Activated T-helper 1 cell treated with anti-CD3 and anti-CD28 coated beads, Interleukin-12 subunit alpha, Interleukin-12 subunit beta, Interleukin-2, Interleukin-4 antibody, amounts not matched to agents 30 ng/mL and 10 ng/mL and 1 ng/mL, durations not matched to agents 14 hours and 24 hours and 36 hours (primary cell): ENCODE results near the gene CDHR1. TPM values are rescaled to one million over a fixed set of nuclear protein-coding genes. Genes with fewer than 3 reads are reported as not detected.
A peak's percentile ranks its signal among the peaks of the same experiment; 100 is the strongest.

Source experiments
- DNase-seq: peaks from one replicate; pipeline ENCODE4 v3.0.0; 2021; ENCODE audit warnings: low spot score
- H3K27ac Mint-ChIP-seq: one replicate; pipeline ENCODE4 v1.8.0; 2021; ENCODE audit warnings: mild to moderate bottlenecking, mixed read lengths
- H3K27me3 Mint-ChIP-seq: one replicate; pipeline ENCODE4 v1.8.0; 2022; ENCODE audit warnings: mild to moderate bottlenecking, moderate library complexity, mixed read lengths; ENCODE audit not compliant: insufficient read depth
- H3K36me3 Mint-ChIP-seq: one replicate; pipeline ENCODE4 v1.8.0; 2021; ENCODE audit warnings: low read depth, mixed read lengths
- H3K4me1 Mint-ChIP-seq: one replicate; pipeline ENCODE4 v1.8.0; 2021; ENCODE audit warnings: low read depth, mixed read lengths
- H3K4me3 Mint-ChIP-seq: one replicate; pipeline ENCODE4 v1.8.0; 2021; ENCODE audit warnings: mild to moderate bottlenecking, moderate library complexity, mixed read lengths
- H3K9me3 Mint-ChIP-seq: one replicate; pipeline ENCODE4 v1.8.0; 2021; ENCODE audit warnings: mixed read lengths
- intact Hi-C: fragments of 100-400 bp; cut with micrococcal nuclease; formaldehyde crosslinking; loops from one replicate; pipeline ENCODE4 v1.15.1; 2024
- total RNA-seq: library from RNA; stranded (reverse); gene quantifications from 2 replicates; pipeline ENCODE4 v1.2.3, GENCODE V29; 2022

CDHR1 gene
- total RNA-seq, 1 donor from 2014 or later, result 0.47 TPM

DNA sequence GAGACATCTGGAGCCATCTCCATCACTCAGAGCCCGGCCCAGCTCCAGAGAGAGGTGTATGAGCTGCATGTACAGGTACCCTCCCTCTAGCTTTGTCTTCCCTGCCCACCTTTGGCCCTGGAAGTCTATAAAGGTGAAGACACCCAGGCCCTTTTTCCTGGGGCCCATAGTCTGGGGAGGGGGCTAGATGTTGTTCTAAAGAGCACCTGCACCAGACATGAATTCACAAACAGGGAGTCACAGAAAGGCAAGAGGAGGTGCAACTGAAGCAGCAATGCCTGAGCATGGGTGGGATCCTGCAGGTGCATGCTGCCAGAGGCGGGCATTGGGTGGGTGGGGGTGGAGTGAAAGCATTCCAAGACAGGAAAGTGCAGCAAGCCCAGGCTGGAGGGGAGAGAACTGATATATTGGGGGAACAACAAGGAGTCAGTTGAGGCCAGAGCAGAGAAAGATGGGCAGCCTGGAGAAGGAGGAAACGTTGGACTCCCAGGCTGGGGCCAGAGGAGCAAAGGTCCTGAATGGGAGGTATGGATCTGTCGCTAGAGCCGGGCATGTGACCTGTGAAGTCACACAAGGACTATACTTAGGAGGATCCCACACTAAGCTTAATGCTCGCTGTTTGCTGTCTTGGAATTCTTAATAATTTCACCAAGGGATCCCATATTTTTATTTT lies 11.7 kb downstream of the CDHR1 start:
- Mint-ChIP-seq H3K27me3 (peaks cover 11% of the 10 kb centered on the region), H3K27ac (no peak overlapping the region), H3K9me3 (no peaks in the 10 kb centered on the region), H3K4me3 (no peak overlapping the region), H3K4me1 (peaks cover 5% of the 10 kb centered on the region), H3K36me3 (no peaks in the 10 kb centered on the region)
- DNase-seq, result no peak
- intact Hi-C loops, result loop anchor here (1.0 kb wide), 1 partner anchor 58 kb away; no protein-coding TSS in a partner anchor

DNA sequence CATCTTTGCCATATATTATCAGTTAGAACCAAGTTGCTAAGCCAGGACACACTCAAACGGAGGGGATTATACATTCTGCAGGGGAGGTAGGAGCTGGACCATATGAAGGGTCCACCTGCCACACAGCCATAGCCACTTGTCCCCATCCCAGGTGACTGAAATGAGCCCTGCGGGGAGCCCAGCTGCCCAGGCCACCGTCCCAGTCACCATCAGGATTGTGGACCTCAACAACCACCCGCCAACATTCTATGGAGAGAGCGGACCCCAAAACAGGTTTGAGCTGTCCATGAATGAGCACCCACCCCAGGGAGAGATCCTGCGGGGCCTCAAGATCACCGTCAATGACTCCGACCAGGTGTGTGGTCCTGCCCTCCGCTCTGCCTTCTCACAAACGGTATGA lies 13.7 kb downstream of the CDHR1 start:
- intact Hi-C loops, result no loop called here
- H3K4me3 Mint-ChIP-seq, result no peak overlapping the region
- peaks cover 16% of the 10 kb centered on the region for H3K27me3 Mint-ChIP-seq
- no peak for DNase-seq
- no peaks in the 10 kb centered on the region for H3K9me3 Mint-ChIP-seq
- peaks cover 5% of the 10 kb centered on the region for H3K4me1 Mint-ChIP-seq
- no peak overlapping the region for H3K27ac Mint-ChIP-seq
- H3K36me3 Mint-ChIP-seq, result no peaks in the 10 kb centered on the region

DNA sequence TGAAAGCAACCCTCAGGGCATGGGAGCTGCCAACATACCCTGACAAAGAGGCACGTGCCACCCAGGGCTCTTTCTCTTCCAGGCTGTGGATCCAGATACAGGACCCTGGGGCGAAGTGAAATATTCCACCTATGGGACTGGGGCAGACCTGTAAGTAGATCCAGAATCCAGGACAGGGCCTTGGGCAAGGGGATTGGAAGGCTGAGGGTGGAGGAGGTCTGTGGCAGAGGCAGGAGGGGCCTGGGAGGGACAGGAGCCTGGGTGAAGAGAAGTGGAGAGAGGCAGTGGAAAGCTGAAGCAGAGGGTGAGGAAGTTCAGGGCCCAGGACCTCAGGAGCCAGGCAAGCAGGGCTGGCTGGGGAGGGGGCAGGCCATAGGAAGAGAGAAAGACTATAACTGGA lies 17.2 kb downstream of the CDHR1 start:
- no peaks in the 10 kb centered on the region for H3K4me1 Mint-ChIP-seq
- no peaks in the 10 kb centered on the region for H3K36me3 Mint-ChIP-seq
- H3K4me3 Mint-ChIP-seq, result no peak overlapping the region
- H3K27ac Mint-ChIP-seq, result no peak overlapping the region
- intact Hi-C loops, result no loop called here
- DNase-seq, result no peak
- peaks cover 16% of the 10 kb centered on the region for H3K27me3 Mint-ChIP-seq
- no peaks in the 10 kb centered on the region for H3K9me3 Mint-ChIP-seq

DNA sequence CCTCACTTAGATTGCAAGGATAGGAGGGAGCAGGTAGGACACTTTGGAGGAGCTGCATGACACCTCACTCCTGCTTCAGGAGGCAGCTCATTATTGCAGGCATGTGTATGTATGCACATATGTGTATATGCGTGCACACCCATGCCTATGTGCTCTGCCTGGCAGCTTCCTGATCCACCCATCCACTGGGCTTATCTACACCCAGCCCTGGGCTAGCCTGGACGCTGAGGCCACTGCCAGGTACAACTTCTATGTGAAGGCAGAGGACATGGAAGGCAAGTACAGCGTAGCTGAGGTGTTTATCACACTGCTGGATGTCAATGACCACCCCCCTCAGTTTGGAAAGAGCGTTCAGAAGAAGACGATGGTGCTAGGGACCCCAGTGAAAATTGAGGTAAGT lies 17.7 kb downstream of the CDHR1 start:
- intact Hi-C loops, result no loop called here
- H3K36me3 Mint-ChIP-seq, result no peaks in the 10 kb centered on the region
- H3K4me3 Mint-ChIP-seq, result no peak overlapping the region
- no peak overlapping the region for H3K27ac Mint-ChIP-seq
- no peaks in the 10 kb centered on the region for H3K4me1 Mint-ChIP-seq
- H3K27me3 Mint-ChIP-seq, result peaks cover 13% of the 10 kb centered on the region
- no peaks in the 10 kb centered on the region for H3K9me3 Mint-ChIP-seq
- no peak for DNase-seq

DNA sequence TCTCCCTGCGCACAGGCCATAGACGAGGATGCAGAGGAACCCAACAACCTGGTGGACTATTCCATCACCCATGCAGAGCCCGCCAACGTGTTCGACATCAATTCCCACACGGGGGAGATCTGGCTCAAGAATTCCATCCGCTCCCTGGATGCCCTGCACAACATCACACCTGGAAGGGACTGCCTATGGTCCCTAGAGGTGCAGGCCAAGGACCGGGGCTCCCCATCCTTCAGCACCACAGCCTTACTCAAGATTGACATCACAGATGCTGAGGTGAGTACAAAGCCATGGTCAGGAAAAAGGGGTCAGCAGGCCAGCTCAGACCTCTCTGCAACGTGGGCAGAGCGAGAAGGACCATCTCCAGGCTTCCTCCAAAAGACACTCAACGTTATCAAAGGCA lies 18.7 kb downstream of the CDHR1 start:
- Mint-ChIP-seq H3K27me3 (peaks cover 13% of the 10 kb centered on the region), H3K4me3 (no peak overlapping the region), H3K9me3 (no peaks in the 10 kb centered on the region), H3K4me1 (no peaks in the 10 kb centered on the region), H3K27ac (no peak overlapping the region), H3K36me3 (no peaks in the 10 kb centered on the region)
- intact Hi-C loops, result no loop called here
- DNase-seq, result no peak

DNA sequence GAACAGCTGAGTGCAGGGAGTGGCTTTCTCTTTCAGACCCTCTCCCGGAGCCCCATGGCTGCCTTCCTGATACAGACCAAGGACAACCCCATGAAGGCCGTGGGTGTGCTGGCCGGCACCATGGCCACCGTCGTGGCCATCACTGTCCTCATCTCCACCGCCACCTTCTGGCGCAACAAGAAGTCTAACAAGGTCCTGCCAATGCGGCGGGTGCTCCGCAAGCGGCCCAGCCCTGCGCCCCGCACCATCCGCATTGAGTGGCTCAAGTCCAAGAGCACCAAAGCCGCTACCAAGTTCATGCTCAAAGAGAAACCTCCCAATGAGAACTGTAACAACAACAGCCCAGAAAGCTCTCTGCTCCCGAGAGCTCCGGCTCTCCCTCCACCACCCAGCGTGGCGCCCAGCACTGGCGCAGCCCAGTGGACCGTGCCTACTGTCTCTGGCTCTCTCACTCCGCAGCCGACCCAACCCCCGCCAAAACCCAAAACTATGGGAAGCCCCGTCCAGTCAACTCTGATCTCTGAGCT lies 19.8 kb downstream of the CDHR1 start:
- H3K4me1 Mint-ChIP-seq, result no peaks in the 10 kb centered on the region
- H3K4me3 Mint-ChIP-seq, result peak overlapping the region; percentile 57
- H3K27me3 Mint-ChIP-seq, result peaks cover 7% of the 10 kb centered on the region
- no peak overlapping the region for H3K27ac Mint-ChIP-seq
- H3K36me3 Mint-ChIP-seq, result no peaks in the 10 kb centered on the region
- DNase-seq, result no peak
- intact Hi-C loops, result loop anchor here (2.0 kb wide), 1 partner anchor 65 kb away; no protein-coding TSS in a partner anchor
- H3K9me3 Mint-ChIP-seq, result peaks cover 2% of the 10 kb centered on the region

DNA sequence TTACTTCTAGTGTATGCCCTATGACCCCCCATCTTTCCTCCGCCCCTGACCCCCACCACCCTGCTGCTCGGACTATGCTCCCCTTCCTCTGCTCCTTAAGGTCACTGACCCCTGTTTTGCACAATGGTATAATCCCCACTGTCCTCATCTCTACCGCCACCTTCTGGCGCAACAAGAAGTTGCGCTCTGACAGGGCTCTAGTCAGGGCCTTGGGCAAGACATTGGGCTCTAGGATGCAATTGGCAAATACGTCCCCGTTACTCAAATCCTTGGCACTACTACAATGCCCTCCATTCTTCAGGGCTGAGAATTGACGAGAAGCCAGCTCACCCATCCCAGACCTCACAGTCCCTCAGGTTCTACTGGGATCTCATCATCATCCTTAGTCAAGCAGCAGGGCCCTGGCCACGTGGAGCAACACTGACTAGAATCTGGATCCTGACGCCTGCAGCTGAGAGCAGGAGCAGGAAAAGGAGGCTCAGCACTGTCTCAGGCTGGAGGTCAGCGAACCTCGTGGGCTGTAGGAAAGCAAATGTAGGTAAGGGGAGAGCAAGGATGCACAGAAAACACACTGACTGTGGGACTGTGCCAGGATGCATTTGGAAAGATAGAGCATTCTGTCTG lies 20.4 kb downstream of the CDHR1 start:
- peak; percentile 19 for DNase-seq
- Mint-ChIP-seq H3K4me3 (peak overlapping the region; percentile 57), H3K27me3 (peaks cover 7% of the 10 kb centered on the region), H3K36me3 (no peaks in the 10 kb centered on the region), H3K9me3 (peaks cover 8% of the 10 kb centered on the region), H3K27ac (no peak overlapping the region), H3K4me1 (no peaks in the 10 kb centered on the region)
- intact Hi-C loops, result loop anchor here (2.0 kb wide), 1 partner anchor 66 kb away; no protein-coding TSS in a partner anchor

DNA sequence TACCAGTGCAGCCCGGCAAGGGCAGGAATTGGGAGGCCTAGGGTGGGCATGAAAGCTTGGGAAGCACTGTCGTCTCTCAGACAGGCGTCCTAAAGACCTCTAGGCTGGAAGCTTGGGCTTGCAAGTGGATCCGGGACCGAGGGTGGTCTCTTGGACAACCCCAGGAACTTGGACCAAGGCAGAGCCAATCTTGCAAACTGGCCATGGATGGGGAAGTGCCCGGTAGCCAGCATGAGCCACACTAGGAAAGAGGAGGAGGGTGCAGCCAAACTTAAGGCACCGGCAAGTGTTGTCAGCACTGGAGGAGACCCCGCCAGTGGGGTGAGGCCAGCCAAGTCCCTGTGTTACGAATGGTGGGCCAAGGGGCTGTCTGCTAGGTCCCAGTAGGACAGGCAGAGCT lies 22.5 kb downstream of the CDHR1 start:
- DNase-seq, result no peak
- Mint-ChIP-seq H3K27ac (no peak overlapping the region), H3K27me3 (peaks cover 6% of the 10 kb centered on the region), H3K4me3 (no peak overlapping the region), H3K4me1 (no peaks in the 10 kb centered on the region), H3K36me3 (no peaks in the 10 kb centered on the region), H3K9me3 (peaks cover 12% of the 10 kb centered on the region)
- intact Hi-C loops, result no loop called here

DNA sequence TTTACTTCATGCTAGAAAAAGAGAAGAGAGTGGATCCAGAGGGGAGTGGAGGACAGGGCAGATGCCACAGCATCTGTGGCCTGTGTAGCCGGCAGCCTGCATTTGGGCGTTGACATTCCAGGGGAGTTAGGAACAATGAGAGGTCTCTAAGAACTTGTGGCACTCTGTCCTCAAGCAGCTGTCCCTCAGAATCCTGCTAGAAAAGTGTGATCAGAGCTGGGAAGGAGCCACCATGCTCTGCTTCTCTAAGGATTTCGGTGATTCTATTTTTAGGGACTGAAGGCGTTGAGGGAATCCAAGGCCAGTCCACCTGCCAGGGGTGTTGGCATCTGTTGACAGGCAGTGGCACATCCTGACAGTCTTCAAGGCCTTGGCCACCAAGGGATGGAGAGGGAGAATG lies 23.4 kb downstream of the CDHR1 start:
- Mint-ChIP-seq H3K27ac (no peak overlapping the region), H3K4me1 (no peaks in the 10 kb centered on the region), H3K4me3 (no peak overlapping the region), H3K9me3 (peaks cover 12% of the 10 kb centered on the region), H3K27me3 (no peaks in the 10 kb centered on the region), H3K36me3 (no peaks in the 10 kb centered on the region)
- DNase-seq, result no peak
- intact Hi-C loops, result no loop called here

DNA sequence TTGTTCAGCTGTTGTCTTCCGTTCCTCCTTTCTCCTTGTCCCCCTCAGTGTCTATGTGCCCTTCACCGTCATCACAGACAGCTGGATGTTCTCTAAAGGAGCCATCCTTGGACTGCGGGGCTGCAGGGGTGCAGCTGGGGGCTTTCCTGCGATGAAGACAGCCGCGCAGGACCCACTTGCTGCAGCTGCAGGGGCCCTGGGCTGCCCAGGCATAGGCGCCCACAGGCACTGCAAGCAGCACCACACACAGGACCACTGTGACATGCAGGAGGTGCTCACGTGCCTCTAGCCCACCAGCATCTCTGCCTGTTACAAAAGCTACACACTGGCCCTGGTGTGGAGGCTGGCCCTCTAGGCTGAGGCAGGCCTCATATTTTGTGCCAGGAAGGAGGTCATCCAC lies 27.6 kb downstream of the CDHR1 start:
- Mint-ChIP-seq H3K4me1 (no peaks in the 10 kb centered on the region), H3K27ac (no peak overlapping the region), H3K36me3 (no peaks in the 10 kb centered on the region), H3K9me3 (peaks cover 12% of the 10 kb centered on the region), H3K4me3 (no peak overlapping the region), H3K27me3 (no peaks in the 10 kb centered on the region)
- no peak for DNase-seq
- intact Hi-C loops, result no loop called here

DNA sequence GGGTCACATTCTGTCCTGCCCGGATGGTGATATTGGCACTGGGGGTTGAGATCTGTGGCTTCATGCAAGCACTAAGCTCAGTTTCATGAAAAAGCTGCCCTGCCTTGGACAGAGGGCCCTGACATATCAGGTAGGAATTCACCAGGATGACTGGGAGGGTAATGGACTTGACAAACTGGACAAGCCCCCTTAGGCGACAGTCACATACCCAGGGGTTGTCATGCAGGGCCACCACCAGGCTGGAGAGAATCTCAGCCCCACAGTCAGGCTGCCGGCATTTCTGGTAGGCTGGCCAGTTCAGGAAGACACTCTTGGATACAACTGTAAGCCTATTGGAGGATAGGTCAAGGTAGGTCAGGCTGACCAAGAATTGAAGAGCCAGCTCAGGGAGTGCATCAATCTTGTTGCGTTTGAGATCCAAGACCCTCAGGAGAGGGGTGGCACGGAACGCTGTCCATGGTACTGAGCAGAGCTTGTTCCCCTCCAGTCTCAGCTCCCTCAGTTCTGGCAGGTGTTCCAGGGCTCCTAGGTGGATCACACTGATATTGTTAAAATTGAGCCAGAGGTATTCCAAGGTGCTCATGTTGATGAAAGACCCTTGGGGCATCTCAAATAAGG lies 30.2 kb downstream of the CDHR1 start:
- Mint-ChIP-seq H3K9me3 (peaks cover 6% of the 10 kb centered on the region), H3K4me1 (no peaks in the 10 kb centered on the region), H3K27me3 (no peaks in the 10 kb centered on the region), H3K4me3 (no peak overlapping the region), H3K36me3 (no peaks in the 10 kb centered on the region), H3K27ac (no peak overlapping the region)
- intact Hi-C loops, result no loop called here
- no peak for DNase-seq

DNA sequence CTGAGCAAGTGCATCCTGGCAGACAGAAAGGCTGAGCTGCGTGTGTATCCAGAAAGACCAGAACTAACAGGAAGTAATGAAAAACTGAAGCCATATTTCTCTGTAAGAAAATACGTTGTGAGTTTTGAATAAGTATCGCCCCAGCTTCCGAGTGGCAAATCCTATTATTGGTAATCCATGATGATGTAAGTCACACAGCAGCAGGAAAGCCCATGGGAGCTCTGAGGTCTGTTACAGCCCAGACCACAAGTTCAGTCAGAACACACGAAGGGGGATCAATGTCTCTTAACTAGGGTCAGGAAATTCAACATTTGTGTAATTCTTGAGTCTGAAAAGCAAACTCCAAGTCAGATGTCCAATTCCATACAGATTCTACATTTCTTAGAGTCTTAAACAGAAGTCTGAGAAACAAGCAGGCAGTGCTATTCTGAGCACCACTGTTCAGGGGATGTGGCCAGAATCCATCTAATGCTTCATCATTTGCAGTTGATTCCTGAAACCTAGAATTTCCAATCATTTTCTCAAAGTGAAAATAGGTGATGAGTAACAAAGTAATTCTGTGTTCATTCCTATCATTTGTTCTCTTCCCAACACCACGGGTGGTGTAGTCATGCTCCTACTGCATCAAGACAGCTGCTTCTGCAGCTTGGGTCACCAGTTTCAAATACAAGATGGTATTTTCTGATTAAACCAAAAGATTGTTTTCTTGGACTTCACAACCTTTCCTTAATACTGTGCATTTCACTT lies 31.3 kb downstream of the CDHR1 start, which contains the start of gene LRIT2:
TSS of gene LRIT2 (minus strand) at position 118 of the 747 bp plus-strand sequence. CDS start at position 94, 24 bp downstream.
- no peaks in the 10 kb centered on the region for H3K36me3 Mint-ChIP-seq
- no peaks in the 10 kb centered on the region for H3K4me1 Mint-ChIP-seq
- H3K27me3 Mint-ChIP-seq, result peaks cover 1% of the 10 kb centered on the region
- no peak for DNase-seq
- H3K9me3 Mint-ChIP-seq, result no peaks in the 10 kb centered on the region
- H3K27ac Mint-ChIP-seq, result no peak within 1 kb of the TSS
- intact Hi-C loops, result no loop called here
- no peak within 1 kb of the TSS for H3K4me3 Mint-ChIP-seq
